HCT116 (cell line): ENCODE data around the gene ZCWPW1. TPM values are rescaled to one million over a fixed set of nuclear protein-coding genes. Genes with fewer than 3 reads are reported as not detected.

Source experiments
- ATAC-seq: fragments of 200-7000 bp; cut with Tn5 transposase; 2 replicates; pipeline ENCODE4 v1.9.1; 2020; ENCODE audit warnings: mild to moderate bottlenecking, moderate library complexity
- BruUV-seq: library from RNA; stranded (reverse); fragments of 400-500 nt; replicated peaks from 2 replicates; lab custom pipeline; 2021; lab: Mats Ljungman, UMichigan
- CTCF ChIA-PET: fragments of 300-600 bp; sonication (Branson Sonifier 250); formaldehyde crosslinking; loops from one replicate; lab custom pipeline; 2021; ENCODE audit warnings: antibody characterized with exemption; lab: Charles Lee
- POLR2A ChIA-PET: fragments of 300-600, 350-600 bp; sonication (Branson Sonifier 250); formaldehyde crosslinking; loops from one replicate; lab custom pipeline; 2021; ENCODE audit warnings: antibody characterized with exemption; lab: Charles Lee
- RAD21 ChIA-PET, 2 experiments: fragments of 300-600 bp; sonication (Branson Sonifier 250); formaldehyde crosslinking; loops; one replicate each; lab custom pipeline; 2023; ENCODE audit warnings: low total read pairs in 2 of 2; ENCODE audit not compliant: uncharacterized antibody in 2 of 2, unreplicated experiment in 2 of 2, low non-redundant PET in 1 of 2; lab: Charles Lee
- DNase-seq: peaks from one replicate; pipeline ENCODE4 v3.0.0-alpha.2; 2010; ENCODE audit warnings: low read depth, low spot score
- H2AFZ ChIP-seq: fragments of 200-600 bp; shearing (Covaris generic), sonication (generic); 2 replicates; pipeline ENCODE4 v1.6.1; 2017; ENCODE audit warnings: low read depth, mixed run types, mixed read lengths, antibody characterized with exemption, low read length; ENCODE audit not compliant: poor library complexity, severe bottlenecking
- H3K27ac ChIP-seq: 2 replicates; pipeline ENCODE4 v1.5.1; 2012; ENCODE audit warnings: low read depth, low read length
- H3K27me3 ChIP-seq: fragments of 200-600 bp; sonication (generic); 2 replicates; pipeline ENCODE4 v1.6.1; 2016; ENCODE audit warnings: mixed run types, low read length, mixed read lengths; ENCODE audit not compliant: insufficient read depth
- H3K36me3 ChIP-seq, 2 experiments: fragments of 200-500 bp in 1 of 2; fragments of 200-600 bp in 1 of 2; sonication (Bioruptor generic) in 1 of 2; sonication (generic) in 1 of 2; 2 replicates each; pipeline versions ENCODE4 v1.5.1 to v1.6.1; 2014 to 2016; ENCODE audit warnings: low read length in 2 of 2, inconsistent platforms in 1 of 2, mixed read lengths in 1 of 2, mixed run types in 1 of 2; ENCODE audit not compliant: insufficient read depth in 2 of 2, control insufficient read depth in 1 of 2
- H3K4me1 ChIP-seq, 2 experiments: fragments of 200-600 bp in 1 of 2; sonication (generic) in 1 of 2; 2 replicates each; pipeline versions ENCODE4 v1.5.1 to v1.6.1; 2012 to 2017; ENCODE audit warnings: low read length in 2 of 2, inconsistent platforms in 1 of 2, mild to moderate bottlenecking in 1 of 2, mixed read lengths in 1 of 2, mixed run types in 1 of 2, moderate library complexity in 1 of 2; ENCODE audit not compliant: insufficient read depth in 2 of 2, control insufficient read depth in 1 of 2
- H3K4me2 ChIP-seq: fragments of 200-600 bp; sonication (generic); 2 replicates; pipeline ENCODE4 v1.6.1; 2017; ENCODE audit warnings: mixed run types, low read length, mixed read lengths
- H3K4me3 ChIP-seq, 2 experiments: fragments of 200-600 bp in 1 of 2; sonication (generic) in 1 of 2; replicated peaks in 1 of 2; 2 replicates each; pipeline ENCODE4 v1.5.1; 2011 to 2016; ENCODE audit warnings: low read length in 2 of 2, control low read depth in 1 of 2, low read depth in 1 of 2, mild to moderate bottlenecking in 1 of 2, mixed read lengths in 1 of 2, mixed run types in 1 of 2
- H3K79me2 ChIP-seq: fragments of 200-600 bp; sonication (generic); 2 replicates; pipeline ENCODE4 v1.6.1; 2017; ENCODE audit warnings: mild to moderate bottlenecking, mixed run types, low read length, moderate library complexity, mixed read lengths; ENCODE audit not compliant: insufficient read depth
- H3K9ac ChIP-seq: fragments of 200-600 bp; sonication (generic); 2 replicates; pipeline ENCODE4 v1.6.1; 2016; ENCODE audit warnings: low read length, mixed read lengths
- H3K9me2 ChIP-seq: fragments of 200-600 bp; sonication (generic), shearing (Covaris generic); 2 replicates; pipeline ENCODE4 v1.6.1; 2017; ENCODE audit warnings: mixed run types, mild to moderate bottlenecking, moderate library complexity; ENCODE audit not compliant: insufficient read depth
- H3K9me3 ChIP-seq, 2 experiments: fragments of 200-500 bp in 1 of 2; fragments of 200-600 bp in 1 of 2; sonication (Bioruptor generic) in 1 of 2; sonication (generic) in 1 of 2; 2 replicates each; pipeline ENCODE4 v1.6.1; 2014 to 2017; ENCODE audit warnings: low read length in 2 of 2, mixed read lengths in 2 of 2, inconsistent platforms in 1 of 2, low read depth in 1 of 2, mild to moderate bottlenecking in 1 of 2, mixed run types in 1 of 2, moderate library complexity in 1 of 2; ENCODE audit not compliant: control insufficient read depth in 1 of 2, insufficient read depth in 1 of 2
- H4K20me1 ChIP-seq: fragments of 200-600 bp; sonication (generic), shearing (Covaris generic); 2 replicates; pipeline ENCODE4 v1.6.1; 2017; ENCODE audit warnings: mixed run types, mild to moderate bottlenecking, moderate library complexity; ENCODE audit not compliant: insufficient read depth
- CBX3 ChIP-seq: IDR thresholded peaks from 2 replicates; pipeline ENCODE4 v1.6.1; 2012; ENCODE audit warnings: low read depth
- ELF1 ChIP-seq: IDR thresholded peaks from 2 replicates; pipeline ENCODE4 v1.6.1; 2012; ENCODE audit warnings: low read depth, borderline replicate concordance
- EZH2 ChIP-seq: fragments of 200-600 bp; sonication (generic); IDR thresholded peaks from 2 replicates; pipeline ENCODE4 v1.6.1; 2017; ENCODE audit warnings: antibody characterized with exemption, mixed run types
- EZH2phosphoT487 ChIP-seq: fragments of 200-600 bp; IDR thresholded peaks from 2 replicates; pipeline ENCODE4 v1.6.1; 2018; ENCODE audit warnings: antibody characterized with exemption, borderline replicate concordance
- POLR2A ChIP-seq: IDR thresholded peaks from 2 replicates; pipeline ENCODE4 v1.7.0; 2011; ENCODE audit warnings: borderline replicate concordance; ENCODE audit not compliant: insufficient read depth, insufficient read length; ENCODE audit errors: extremely low read depth
- POLR2AphosphoS5 ChIP-seq: IDR thresholded peaks from 2 replicates; pipeline ENCODE4 v1.6.1; 2011; ENCODE audit warnings: mild to moderate bottlenecking, low read depth, low read length, moderate library complexity
- SIN3A ChIP-seq: IDR thresholded peaks from 2 replicates; pipeline ENCODE4 v1.6.1; 2012; ENCODE audit warnings: low read depth
- SRF ChIP-seq: IDR thresholded peaks from 2 replicates; pipeline ENCODE4 v1.6.1; 2012; ENCODE audit warnings: low read depth
- TCF7L2 ChIP-seq: IDR thresholded peaks from 2 replicates; pipeline ENCODE4 v1.7.0; 2011; ENCODE audit warnings: borderline replicate concordance, inconsistent platforms; ENCODE audit not compliant: insufficient read depth, insufficient read length; ENCODE audit errors: extremely low read depth
- YY1 ChIP-seq: IDR thresholded peaks from 2 replicates; pipeline ENCODE4 v1.6.1; 2011; ENCODE audit warnings: low read length, low read depth, moderate library complexity, mild to moderate bottlenecking; ENCODE audit not compliant: insufficient replicate concordance; ENCODE audit errors: extremely low read depth
- ZNF274 ChIP-seq: fragments of 200-500 bp; sonication (Bioruptor generic); IDR thresholded peaks from 2 replicates; pipeline ENCODE4 v1.6.1; 2014; ENCODE audit warnings: mild to moderate bottlenecking, low read depth, low read length, inconsistent platforms
- intact Hi-C: fragments of 100-400 bp; cut with micrococcal nuclease; formaldehyde crosslinking; loops from 2 replicates; pipeline ENCODE4 v1.10.0; 2022
- total RNA-seq: library from RNA; stranded (reverse); gene quantifications from one replicate; pipeline ENCODE4 v1.2.1, GENCODE V29; 2021; ENCODE audit not compliant: unreplicated experiment
- TF ChIP-seq, protein P1 (sequence below): IDR thresholded peaks from 2 replicates; pipeline ENCODE4 v1.6.1; 2012
- TF ChIP-seq, protein P2 (sequence below): IDR thresholded peaks from 2 replicates; pipeline ENCODE4 v1.6.1; 2012
- TF ChIP-seq, protein P3 (sequence below): IDR thresholded peaks from 2 replicates; pipeline ENCODE4 v1.6.1; 2012; ENCODE audit warnings: low read depth
- TF ChIP-seq, protein P4 (sequence below), 3 experiments: fragments of 200-600 bp in 1 of 3; sonication (generic) in 1 of 3; IDR thresholded peaks in 2 of 3; conservative IDR thresholded peaks in 1 of 3; 2 replicates each; pipeline ENCODE4 v1.5.1; 2012 to 2017; ENCODE audit warnings: low read depth in 2 of 3, low read length in 2 of 3, antibody characterized with exemption in 1 of 3, borderline replicate concordance in 1 of 3, control low read depth in 1 of 3, mild to moderate bottlenecking in 1 of 3, mixed read lengths in 1 of 3, mixed run types in 1 of 3, moderate library complexity in 1 of 3; ENCODE audit not compliant: insufficient read depth in 1 of 3

The ZCWPW1 gene
- total RNA-seq, 1 experiment from 2014 or later = 1.5 TPM

DNA sequence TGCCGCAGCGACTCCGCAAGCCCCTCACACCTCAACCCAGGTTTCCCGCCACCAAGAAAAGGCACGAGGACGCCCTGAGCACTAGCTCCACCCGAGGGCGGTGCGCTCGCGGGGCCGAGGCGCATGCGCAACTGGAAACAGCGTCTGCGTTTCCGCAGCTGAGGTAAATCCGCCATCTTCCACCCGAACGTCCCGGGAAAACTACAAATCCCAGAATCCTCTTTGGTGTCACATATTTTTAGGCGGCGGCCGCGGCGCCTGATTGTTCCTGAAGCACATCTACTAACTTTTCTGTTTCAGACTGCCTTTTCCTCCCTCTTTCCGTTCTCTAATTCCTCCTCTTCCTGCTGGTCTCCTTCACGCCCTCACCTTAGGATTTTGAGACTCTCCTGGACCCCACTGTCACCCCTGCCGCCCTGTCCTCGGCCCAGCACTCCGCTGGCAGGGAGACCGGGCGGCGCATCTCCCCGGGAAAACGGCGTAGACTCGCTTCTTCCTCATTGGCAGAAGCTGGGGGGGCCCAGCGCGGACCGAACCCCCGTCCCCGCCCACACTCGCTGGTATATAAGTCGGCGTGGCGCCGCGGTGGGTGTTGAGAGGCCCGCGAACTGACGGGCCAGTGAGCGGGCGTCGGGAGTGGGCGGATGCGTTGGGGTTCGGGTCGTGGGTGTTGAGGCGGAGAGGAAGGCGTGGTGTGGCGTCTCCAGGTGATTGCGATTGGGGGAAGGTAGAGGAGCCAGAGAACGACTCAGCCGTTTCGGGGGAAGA, at the start of gene ZCWPW1 (continued):
- TF ChIP-seq, protein P1, sequence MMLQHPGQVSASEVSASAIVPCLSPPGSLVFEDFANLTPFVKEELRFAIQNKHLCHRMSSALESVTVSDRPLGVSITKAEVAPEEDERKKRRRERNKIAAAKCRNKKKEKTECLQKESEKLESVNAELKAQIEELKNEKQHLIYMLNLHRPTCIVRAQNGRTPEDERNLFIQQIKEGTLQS = no peak
- TF ChIP-seq, protein P2, sequence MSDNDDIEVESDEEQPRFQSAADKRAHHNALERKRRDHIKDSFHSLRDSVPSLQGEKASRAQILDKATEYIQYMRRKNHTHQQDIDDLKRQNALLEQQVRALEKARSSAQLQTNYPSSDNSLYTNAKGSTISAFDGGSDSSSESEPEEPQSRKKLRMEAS = no peak
- TF ChIP-seq SIN3A (no peak), POLR2AphosphoS5 (peak; percentile 99), TCF7L2 (peak; percentile 8), YY1 (peak; percentile 92), POLR2A (peak; percentile 99), EZH2 (no peak), SRF (no peak), CBX3 (no peak)

DNA sequence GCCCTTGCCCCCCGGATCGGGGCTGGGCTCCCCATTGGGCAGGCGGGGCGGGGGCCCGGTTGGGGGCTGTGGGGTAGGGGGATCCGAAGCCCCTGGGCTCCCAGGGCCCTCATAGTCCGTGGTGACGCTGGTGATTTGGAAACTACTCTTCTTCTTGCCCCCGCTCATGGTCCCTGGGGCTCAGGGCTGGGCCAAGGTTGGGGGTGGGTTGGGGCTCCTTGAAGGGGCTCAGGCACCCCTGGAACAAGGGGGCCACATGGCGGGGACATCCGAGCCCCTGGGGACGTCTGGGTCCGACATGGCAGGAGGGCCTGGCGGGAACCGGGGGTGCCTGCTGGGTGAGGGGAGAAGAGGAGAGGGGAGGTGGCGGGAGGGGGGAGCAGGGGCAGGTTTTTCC, 49.4 kb upstream of the ZCWPW1 start:
- peak overlapping the region; percentile 73 to 94 for H3K4me3 ChIP-seq
- peaks cover 10 to 26% of the 10 kb centered on the region in 2 experiments for H3K4me1 ChIP-seq
- ATAC-seq = no peak
- peaks cover 6% of the 10 kb centered on the region; the same call in 1 of the 2 replicates for H3K79me2 ChIP-seq
- DNase-seq = no peak
- POLR2A ChIA-PET = no interaction called here
- no peaks in the 10 kb centered on the region for H4K20me1 ChIP-seq
- CTCF ChIA-PET = interaction anchor here (3.3 kb wide), 1 partner anchor 81 kb away, joined by 14 read pairs; no protein-coding TSS in a partner anchor
- H3K9me3 ChIP-seq = no peaks in the 10 kb centered on the region
- H3K36me3 ChIP-seq = peaks cover 0 to 2% of the 10 kb centered on the region in 2 experiments; a peak in 1 of 4 replicates
- BruUV-seq = no TSS peak
- no peaks in the 10 kb centered on the region for H3K27me3 ChIP-seq
- no peak overlapping the region for H2AFZ ChIP-seq
- H3K9me2 ChIP-seq = no peaks in the 10 kb centered on the region
- RAD21 ChIA-PET = no interaction called here
- peak overlapping the region; percentile 80 for H3K9ac ChIP-seq
- H3K27ac ChIP-seq = peak overlapping the region; percentile 83
- intact Hi-C loops = no loop called here
- TF ChIP-seq ELF1 (no peak), EZH2phosphoT487 (no peak), SRF (no peak), ZNF274 (no peak)
- TF ChIP-seq, protein P3, sequence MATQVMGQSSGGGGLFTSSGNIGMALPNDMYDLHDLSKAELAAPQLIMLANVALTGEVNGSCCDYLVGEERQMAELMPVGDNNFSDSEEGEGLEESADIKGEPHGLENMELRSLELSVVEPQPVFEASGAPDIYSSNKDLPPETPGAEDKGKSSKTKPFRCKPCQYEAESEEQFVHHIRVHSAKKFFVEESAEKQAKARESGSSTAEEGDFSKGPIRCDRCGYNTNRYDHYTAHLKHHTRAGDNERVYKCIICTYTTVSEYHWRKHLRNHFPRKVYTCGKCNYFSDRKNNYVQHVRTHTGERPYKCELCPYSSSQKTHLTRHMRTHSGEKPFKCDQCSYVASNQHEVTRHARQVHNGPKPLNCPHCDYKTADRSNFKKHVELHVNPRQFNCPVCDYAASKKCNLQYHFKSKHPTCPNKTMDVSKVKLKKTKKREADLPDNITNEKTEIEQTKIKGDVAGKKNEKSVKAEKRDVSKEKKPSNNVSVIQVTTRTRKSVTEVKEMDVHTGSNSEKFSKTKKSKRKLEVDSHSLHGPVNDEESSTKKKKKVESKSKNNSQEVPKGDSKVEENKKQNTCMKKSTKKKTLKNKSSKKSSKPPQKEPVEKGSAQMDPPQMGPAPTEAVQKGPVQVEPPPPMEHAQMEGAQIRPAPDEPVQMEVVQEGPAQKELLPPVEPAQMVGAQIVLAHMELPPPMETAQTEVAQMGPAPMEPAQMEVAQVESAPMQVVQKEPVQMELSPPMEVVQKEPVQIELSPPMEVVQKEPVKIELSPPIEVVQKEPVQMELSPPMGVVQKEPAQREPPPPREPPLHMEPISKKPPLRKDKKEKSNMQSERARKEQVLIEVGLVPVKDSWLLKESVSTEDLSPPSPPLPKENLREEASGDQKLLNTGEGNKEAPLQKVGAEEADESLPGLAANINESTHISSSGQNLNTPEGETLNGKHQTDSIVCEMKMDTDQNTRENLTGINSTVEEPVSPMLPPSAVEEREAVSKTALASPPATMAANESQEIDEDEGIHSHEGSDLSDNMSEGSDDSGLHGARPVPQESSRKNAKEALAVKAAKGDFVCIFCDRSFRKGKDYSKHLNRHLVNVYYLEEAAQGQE = no peak
- TF ChIP-seq, protein P4, sequence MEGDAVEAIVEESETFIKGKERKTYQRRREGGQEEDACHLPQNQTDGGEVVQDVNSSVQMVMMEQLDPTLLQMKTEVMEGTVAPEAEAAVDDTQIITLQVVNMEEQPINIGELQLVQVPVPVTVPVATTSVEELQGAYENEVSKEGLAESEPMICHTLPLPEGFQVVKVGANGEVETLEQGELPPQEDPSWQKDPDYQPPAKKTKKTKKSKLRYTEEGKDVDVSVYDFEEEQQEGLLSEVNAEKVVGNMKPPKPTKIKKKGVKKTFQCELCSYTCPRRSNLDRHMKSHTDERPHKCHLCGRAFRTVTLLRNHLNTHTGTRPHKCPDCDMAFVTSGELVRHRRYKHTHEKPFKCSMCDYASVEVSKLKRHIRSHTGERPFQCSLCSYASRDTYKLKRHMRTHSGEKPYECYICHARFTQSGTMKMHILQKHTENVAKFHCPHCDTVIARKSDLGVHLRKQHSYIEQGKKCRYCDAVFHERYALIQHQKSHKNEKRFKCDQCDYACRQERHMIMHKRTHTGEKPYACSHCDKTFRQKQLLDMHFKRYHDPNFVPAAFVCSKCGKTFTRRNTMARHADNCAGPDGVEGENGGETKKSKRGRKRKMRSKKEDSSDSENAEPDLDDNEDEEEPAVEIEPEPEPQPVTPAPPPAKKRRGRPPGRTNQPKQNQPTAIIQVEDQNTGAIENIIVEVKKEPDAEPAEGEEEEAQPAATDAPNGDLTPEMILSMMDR (IDR thresholded peaks at IDR 0.05 in 2 of 3, conservative IDR thresholded peaks at IDR 0.05 in 1 of 3; ENCODE audit: borderline replicate concordance in 1 of 3, insufficient read depth in 1 of 3, low read depth in 2 of 3, low read length in 2 of 3) = no peak
- TF ChIP-seq, protein P2 = no peak
- H3K4me2 ChIP-seq = peak overlapping the region; percentile 81
